ENCODE measurements around the gene COL4A3.

DNA sequence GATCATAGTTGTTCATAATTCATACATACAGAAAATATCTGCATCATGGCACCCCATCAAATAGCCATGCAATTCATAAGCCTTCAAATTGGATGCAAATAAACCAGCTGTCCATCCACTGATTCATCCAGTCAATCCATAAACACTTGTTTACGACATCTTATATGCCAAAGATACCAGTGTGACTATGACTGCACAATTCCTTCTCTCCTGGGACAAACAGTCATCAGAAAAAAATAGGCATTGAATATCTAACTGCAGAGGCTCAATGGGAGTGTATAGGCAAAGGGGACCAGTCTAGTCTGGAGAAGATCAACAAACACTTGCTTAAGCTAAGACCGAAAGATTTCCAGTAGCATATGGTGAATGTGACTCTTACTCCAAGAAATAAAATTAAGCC, 70.0 kb downstream of the COL4A3 start:
- TF ChIP-seq RAD21 (conservative IDR thresholded peaks at IDR 0.05) (no peak), POLR2AphosphoS5 (IDR thresholded peaks at IDR 0.05) (no peak)
- TF ChIP-seq, protein P1, sequence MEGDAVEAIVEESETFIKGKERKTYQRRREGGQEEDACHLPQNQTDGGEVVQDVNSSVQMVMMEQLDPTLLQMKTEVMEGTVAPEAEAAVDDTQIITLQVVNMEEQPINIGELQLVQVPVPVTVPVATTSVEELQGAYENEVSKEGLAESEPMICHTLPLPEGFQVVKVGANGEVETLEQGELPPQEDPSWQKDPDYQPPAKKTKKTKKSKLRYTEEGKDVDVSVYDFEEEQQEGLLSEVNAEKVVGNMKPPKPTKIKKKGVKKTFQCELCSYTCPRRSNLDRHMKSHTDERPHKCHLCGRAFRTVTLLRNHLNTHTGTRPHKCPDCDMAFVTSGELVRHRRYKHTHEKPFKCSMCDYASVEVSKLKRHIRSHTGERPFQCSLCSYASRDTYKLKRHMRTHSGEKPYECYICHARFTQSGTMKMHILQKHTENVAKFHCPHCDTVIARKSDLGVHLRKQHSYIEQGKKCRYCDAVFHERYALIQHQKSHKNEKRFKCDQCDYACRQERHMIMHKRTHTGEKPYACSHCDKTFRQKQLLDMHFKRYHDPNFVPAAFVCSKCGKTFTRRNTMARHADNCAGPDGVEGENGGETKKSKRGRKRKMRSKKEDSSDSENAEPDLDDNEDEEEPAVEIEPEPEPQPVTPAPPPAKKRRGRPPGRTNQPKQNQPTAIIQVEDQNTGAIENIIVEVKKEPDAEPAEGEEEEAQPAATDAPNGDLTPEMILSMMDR (IDR thresholded peaks at IDR 0.05; ENCODE audit: poor library complexity, severe bottlenecking) = no peak

All from neural cell (in vitro differentiated cells).